DMS53 (cell line): ENCODE data around the gene DLGAP5.

Experiments
- DNase-seq: peaks from one replicate; lab custom pipeline; 2025; lab: John Stamatoyannopoulos, UW

The DLGAP5 gene

GRCh38 chr14:55109836-55110235, 81.5 kb downstream of the DLGAP5 start:
- DNase-seq: peak; percentile 33

GRCh38 chr14:55107766-55108554, 83.4 kb downstream of the DLGAP5 start:
- peak; percentile 87 for DNase-seq

GRCh38 chr14:55105991-55106390, 85.4 kb downstream of the DLGAP5 start:
- no peak for DNase-seq

- peak; percentile 49 for DNase-seq
Measured at GRCh38 chr14:55103971-55104954, 87.1 kb downstream of the DLGAP5 start.

- peak; percentile 96 for DNase-seq
Measured at GRCh38 chr14:55103005-55103640, 88.3 kb downstream of the DLGAP5 start.

GRCh38 chr14:55102141-55102621, 89.2 kb downstream of the DLGAP5 start:
- DNase-seq: peak; percentile 83

GRCh38 chr14:55101698-55102097, 89.7 kb downstream of the DLGAP5 start:
- no peak for DNase-seq

- DNase-seq: no peak
Measured at GRCh38 chr14:55099756-55100155, 91.6 kb downstream of the DLGAP5 start.

GRCh38 chr14:55098561-55098898, 92.9 kb downstream of the DLGAP5 start:
- DNase-seq: no peak
